Ovary (tissue), 3 donors: ENCODE results near the gene ZBBX.

ENCODE experiments used
- EP300 ChIP-seq: sonication (generic); formaldehyde crosslinking; IDR thresholded peaks from one replicate; pipeline ENCODE4 v1.6.1; 2017; ENCODE audit warnings: antibody characterized with exemption
- POLR2A ChIP-seq: fragments of 450-650 bp; IDR thresholded peaks from one replicate; pipeline ENCODE4 v1.6.1; 2017; ENCODE audit warnings: antibody characterized with exemption, mild to moderate bottlenecking, moderate library complexity
- TF ChIP-seq, protein P1 (sequence below), 3 donors: fragments of 450-650 bp in 2 of 3; fragments of 200-600 bp in 1 of 3; IDR thresholded peaks; one replicate each; pipeline versions ENCODE4 v1.5.1 to v1.8.0; 2016 to 2022; ENCODE audit warnings: antibody characterized with exemption in 3 of 3, mild to moderate bottlenecking in 1 of 3
- donor health status: DM: no; HTN: no; CAD: no.

DNA sequence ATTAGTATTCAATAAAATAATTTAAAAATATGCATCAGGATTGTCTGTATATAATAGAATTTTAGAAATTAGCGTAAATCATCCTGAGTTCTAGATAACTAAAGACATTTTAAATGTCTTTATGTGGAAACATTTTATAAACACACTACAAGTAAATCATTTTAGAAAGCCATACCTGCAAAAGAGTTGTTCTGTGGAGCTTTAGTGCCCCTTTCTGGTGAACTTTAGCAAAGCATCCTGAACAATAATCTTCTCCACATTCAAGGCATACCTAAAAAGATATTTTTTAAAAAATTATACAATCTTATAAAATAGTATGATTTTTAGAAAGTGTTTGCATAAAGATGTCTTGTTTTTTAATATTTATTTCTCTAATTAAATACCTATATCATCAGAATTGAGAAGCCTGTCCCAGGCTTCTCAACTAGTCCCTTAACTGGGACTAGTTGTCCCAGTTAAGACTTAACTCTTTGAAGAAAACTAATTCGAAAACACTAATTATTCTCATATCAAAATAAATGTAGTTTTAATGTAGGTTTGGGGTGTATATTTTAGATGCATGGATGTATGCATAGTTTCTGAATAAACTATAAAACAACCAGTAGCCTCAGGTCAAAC is 29.7 kb downstream of the ZBBX start:
- TF ChIP-seq, protein P1, sequence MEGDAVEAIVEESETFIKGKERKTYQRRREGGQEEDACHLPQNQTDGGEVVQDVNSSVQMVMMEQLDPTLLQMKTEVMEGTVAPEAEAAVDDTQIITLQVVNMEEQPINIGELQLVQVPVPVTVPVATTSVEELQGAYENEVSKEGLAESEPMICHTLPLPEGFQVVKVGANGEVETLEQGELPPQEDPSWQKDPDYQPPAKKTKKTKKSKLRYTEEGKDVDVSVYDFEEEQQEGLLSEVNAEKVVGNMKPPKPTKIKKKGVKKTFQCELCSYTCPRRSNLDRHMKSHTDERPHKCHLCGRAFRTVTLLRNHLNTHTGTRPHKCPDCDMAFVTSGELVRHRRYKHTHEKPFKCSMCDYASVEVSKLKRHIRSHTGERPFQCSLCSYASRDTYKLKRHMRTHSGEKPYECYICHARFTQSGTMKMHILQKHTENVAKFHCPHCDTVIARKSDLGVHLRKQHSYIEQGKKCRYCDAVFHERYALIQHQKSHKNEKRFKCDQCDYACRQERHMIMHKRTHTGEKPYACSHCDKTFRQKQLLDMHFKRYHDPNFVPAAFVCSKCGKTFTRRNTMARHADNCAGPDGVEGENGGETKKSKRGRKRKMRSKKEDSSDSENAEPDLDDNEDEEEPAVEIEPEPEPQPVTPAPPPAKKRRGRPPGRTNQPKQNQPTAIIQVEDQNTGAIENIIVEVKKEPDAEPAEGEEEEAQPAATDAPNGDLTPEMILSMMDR (IDR thresholded peaks at IDR 0.05): no peak
- TF ChIP-seq POLR2A (no peak), EP300 (no peak)
